ENCODE results near the gene ZNF330.

The ZNF330 gene

GRCh38 chr4:141229408-141230101, 8.9 kb downstream of the ZNF330 start:
- intact Hi-C loops (cut with DNase I): no loop called here
- no peak for DNase-seq

DNA sequence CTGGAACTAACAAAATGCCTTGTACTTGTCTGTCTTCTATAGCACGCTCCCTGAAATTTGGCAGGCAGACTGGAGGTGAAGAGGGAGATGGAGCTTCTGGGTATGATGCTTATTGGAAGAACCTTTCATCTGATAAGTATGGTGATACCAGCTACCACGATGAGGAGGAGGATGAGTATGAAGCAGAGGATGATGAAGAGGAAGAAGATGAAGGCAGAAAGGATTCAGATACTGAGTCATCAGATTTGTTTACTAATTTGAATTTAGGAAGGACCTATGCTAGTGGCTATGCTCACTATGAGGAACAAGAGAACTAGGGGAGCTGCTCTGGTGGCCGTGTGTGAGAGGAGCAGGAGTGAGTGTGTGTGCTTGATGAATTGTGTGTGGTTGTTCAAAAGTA, 13.0 kb downstream of the ZNF330 start:
- intact Hi-C loops (cut with DNase I): no loop called here
- no peak for DNase-seq

GRCh38 chr4:141238186-141238585, 17.5 kb downstream of the ZNF330 start:
- no peak for DNase-seq

DNA sequence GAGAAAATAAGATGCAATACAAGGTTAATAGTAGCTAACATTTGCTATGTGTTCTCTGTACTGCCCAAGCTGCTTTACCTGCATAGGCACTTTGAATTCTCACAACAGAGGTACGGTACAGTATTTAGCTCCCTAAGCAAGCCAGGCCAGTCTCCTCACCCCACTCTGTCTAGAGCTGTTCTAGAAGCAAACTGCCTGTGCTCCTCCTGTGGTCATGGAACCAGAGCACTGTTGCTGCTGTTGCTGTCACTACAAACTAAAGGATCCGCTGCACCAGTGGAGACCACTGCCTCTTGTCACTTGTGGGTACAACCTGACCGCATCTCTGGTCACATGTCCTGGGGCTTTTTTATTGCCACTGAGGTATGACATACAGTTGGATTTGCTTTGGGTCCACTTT, 19.6 kb downstream of the ZNF330 start:
- no peak for DNase-seq
- intact Hi-C loops (cut with DNase I): no loop called here

More at GRCh38 chr4:141238186-141238585, 17.5 kb downstream of the ZNF330 start:
- intact Hi-C loops (cut with DNase I): no loop called here

GRCh38 chr4:141240671-141241070, 20.0 kb downstream of the ZNF330 start:
- intact Hi-C loops (cut with DNase I): no loop called here
- no peak for DNase-seq

DNA sequence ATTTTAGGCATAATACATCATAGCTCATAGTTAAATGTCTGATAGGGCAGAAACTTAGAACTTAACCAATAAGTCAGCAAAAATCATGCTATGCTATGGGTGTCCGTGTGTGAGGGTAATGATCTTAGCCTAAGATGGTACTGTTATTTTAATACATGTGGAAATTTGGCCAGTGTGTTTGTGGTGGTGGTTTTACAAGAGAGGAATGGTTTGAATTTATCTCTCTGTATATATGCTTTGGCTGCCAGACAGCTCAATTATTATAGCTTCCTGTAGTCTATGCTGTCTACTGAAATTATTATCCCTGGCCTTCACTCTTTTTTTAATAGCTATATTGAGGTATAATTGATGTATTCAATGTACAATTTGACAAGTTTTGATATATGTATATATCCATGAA, 21.3 kb downstream of the ZNF330 start:
- no peak for DNase-seq
- intact Hi-C loops (cut with DNase I): no loop called here

DNA sequence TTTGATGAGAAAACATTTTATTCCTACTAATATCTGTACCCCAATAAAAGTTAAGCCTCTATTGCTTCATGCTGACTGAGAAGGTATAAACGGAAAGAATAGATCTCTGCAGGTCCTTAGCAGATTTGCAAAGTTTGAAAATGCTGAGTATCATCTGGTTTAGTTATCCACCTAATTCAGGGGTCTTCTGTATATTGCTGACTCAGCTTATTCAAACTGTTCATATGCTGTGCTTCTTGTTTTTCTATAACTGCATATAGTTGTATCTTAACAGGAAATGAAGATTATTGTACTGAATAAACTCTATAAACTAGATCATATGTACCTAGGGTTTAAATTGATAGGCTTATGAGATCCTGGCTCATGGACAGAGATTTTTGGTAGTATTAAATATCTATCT, 23.7 kb downstream of the ZNF330 start:
- DNase-seq: no peak
- intact Hi-C loops (cut with DNase I): no loop called here

- DNase-seq: no peak
- intact Hi-C loops (cut with DNase I): no loop called here
Observed at GRCh38 chr4:141246243-141246642, 25.5 kb downstream of the ZNF330 start.

GRCh38 chr4:141246683-141247429, 26.2 kb downstream of the ZNF330 start:
- intact Hi-C loops (cut with DNase I): no loop called here
- no peak for DNase-seq

DNA sequence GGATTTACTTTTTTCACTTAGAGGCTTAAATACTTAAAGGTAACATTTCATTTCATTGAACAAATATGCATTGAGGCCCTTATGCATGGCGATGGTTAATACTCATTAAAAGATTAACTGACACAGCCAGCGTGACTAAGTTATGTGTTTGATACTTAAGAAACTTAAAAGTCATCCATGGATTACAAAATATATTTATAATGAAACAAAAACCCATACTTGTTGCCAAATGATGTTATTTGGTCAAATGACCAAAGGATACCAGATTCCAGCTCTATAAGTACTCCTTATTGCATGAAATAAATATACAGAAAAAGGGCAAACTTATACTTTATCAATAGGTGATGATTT, 26.7 kb downstream of the ZNF330 start:
- DNase-seq: no peak
- intact Hi-C loops (cut with DNase I): no loop called here

- intact Hi-C loops (cut with DNase I): no loop called here
- no peak for DNase-seq
Observed at GRCh38 chr4:141248029-141248428, 27.3 kb downstream of the ZNF330 start.

DNA sequence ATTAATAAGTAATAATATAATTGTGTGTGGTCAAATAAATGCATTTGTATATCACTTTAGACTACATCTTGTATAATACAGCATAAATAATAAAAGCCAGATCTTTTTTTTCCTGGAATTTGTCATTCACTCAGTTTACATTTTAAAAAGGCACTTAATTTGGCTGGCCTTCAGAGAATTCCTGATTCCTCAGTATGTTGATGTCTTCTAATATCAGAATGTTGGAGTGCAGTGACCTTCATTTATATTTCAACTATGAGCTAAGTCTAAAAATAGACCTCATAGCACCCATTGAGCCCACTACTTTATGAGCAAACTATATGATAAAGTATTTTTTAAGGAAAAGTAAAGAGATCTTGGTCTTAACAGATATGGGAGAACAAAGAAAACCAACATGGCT, 27.8 kb downstream of the ZNF330 start:
- no peak for DNase-seq

DNA sequence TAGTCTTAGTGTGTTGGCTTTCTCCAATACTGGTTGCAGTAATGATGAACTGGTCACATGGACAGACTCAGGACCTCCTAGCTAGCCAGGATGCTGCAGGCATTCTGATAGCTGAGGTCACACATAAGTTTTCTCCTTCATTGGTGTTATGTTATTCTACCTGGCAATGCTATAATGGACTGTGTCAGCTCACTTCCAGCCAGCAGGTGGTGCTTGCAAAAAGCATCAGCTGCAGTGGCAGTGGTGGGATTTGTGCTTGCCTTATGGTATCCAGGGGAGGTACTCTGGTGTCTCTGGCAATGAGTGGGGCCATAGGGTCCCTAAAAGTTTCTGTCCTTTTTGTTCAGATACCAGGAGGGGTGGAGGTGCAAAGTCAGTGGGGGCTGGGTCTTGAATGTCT, 33.6 kb downstream of the ZNF330 start:
- intact Hi-C loops (cut with DNase I): no loop called here
- DNase-seq: no peak

More for the DNA sequence above, 27.8 kb downstream of the ZNF330 start:
- intact Hi-C loops (cut with DNase I): no loop called here

DNA sequence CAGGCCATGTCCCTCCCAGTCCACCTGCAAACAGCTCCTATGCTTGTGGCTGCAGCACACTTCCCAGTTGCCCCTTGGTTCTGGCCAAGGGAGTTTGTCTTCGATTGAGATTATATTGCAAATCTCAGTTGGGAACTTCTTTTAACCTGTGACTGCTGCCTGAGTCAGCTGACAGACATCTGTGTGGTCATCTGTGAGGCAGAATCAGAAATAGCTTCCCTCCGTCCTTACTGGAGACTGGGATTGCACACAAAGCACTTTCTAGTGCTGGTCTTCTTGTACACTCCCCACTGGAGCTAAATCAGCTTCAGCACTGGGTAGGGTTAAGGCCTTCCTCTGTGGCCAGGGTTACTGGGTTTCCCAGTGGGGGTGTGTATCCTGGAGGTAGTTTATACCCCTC, 34.3 kb downstream of the ZNF330 start:
- intact Hi-C loops (cut with DNase I): no loop called here
- no peak for DNase-seq

GRCh38 chr4:141258558-141258957, 37.9 kb downstream of the ZNF330 start:
- intact Hi-C loops (cut with DNase I): no loop called here
- no peak for DNase-seq

- intact Hi-C loops (cut with DNase I): no loop called here
- DNase-seq: no peak
Observed at GRCh38 chr4:141275834-141276233, 55.1 kb downstream of the ZNF330 start.

DNA sequence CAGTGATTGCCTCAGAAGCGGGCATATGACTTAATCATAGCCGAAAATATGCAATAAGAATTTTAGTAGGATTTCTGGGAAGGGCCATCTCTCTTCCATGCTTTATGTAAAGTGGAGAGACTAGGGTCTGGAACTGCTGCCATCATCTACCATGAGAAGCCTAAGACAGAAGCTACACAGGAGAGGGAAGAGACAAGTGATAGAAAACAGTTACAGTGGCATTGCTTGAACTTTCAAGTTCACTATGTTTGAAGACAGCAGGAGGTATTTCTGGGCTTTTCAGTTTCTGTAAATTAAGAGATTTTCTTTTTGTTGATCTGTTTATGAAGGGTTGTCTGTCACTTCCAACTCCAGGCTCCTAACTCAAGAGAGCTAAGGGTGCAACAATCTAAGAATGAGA, 62.5 kb downstream of the ZNF330 start:
- DNase-seq: no peak
- intact Hi-C loops (cut with DNase I): no loop called here

DNA sequence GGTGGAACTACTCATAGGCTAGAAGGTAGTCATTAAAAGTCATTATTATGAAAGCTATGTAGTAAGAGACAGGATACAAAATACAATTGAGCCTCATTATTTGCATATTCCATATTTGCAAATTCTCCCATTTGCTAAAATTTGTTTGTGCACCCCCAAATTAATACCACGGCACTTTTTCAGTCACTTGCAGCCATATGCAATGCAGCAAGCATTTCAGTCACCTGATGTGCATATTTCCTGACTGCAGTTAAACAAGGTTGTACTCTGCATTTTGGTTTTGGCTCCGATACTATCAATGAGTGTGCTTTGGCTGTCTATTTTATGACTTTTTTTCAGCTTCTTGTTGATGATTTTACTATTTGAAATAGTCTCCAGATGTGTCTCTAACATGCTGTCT, 62.9 kb downstream of the ZNF330 start:
- intact Hi-C loops (cut with DNase I): no loop called here
- DNase-seq: no peak
